GM12878 (cell line): ENCODE data around the gene STK10. TPM values are rescaled to one million over a fixed set of nuclear protein-coding genes. Genes with fewer than 3 reads are reported as not detected.

ENCODE experiments used
- E2F8 ChIP-seq: fragments of 450-650 bp; IDR thresholded peaks from 2 replicates; pipeline ENCODE4 v1.6.1; 2018; ENCODE audit warnings: mild to moderate bottlenecking, low read depth, moderate library complexity; ENCODE audit not compliant: partially characterized antibody
- ELK1 ChIP-seq: IDR thresholded peaks from 2 replicates; pipeline ENCODE4 v1.6.1; 2012; ENCODE audit warnings: low read depth, low read length, improper control_type of control experiment
- ETV6 ChIP-seq, 2 experiments: fragments of 450-650 bp in 1 of 2; IDR thresholded peaks in 1 of 2; conservative IDR thresholded peaks in 1 of 2; 2 replicates each; pipeline ENCODE4 v1.6.1; 2014; ENCODE audit warnings: antibody characterized with exemption in 1 of 2, borderline replicate concordance in 1 of 2, low read depth in 1 of 2, mild to moderate bottlenecking in 1 of 2, moderate library complexity in 1 of 2
- GABPA ChIP-seq: IDR thresholded peaks from 2 replicates; pipeline ENCODE4 v1.6.1; 2014; ENCODE audit warnings: antibody characterized with exemption, low read depth, mild to moderate bottlenecking, inconsistent platforms
- IKZF2 ChIP-seq, 2 experiments: fragments of 450-650 bp; IDR thresholded peaks; 2 replicates each; pipeline ENCODE4 v1.6.1; 2017; ENCODE audit warnings: mild to moderate bottlenecking in 2 of 2, moderate library complexity in 2 of 2
- LARP7 ChIP-seq: fragments of 450-650 bp; IDR thresholded peaks from 2 replicates; pipeline ENCODE4 v1.6.1; 2017; ENCODE audit warnings: mild to moderate bottlenecking
- MAX ChIP-seq: IDR thresholded peaks from 2 replicates; pipeline ENCODE4 v1.6.1; 2012; ENCODE audit warnings: low read depth, low read length, improper control_type of control experiment
- NBN ChIP-seq: fragments of 450-650 bp; IDR thresholded peaks from 2 replicates; pipeline ENCODE4 v1.6.1; 2016
- NKRF ChIP-seq: fragments of 450-650 bp; conservative IDR thresholded peaks from 2 replicates; pipeline ENCODE4 v1.6.1; 2017; ENCODE audit warnings: mild to moderate bottlenecking, moderate library complexity
- SMAD1 ChIP-seq: fragments of 450-650 bp; IDR thresholded peaks from 2 replicates; pipeline ENCODE4 v1.6.1; 2018; ENCODE audit warnings: mild to moderate bottlenecking, low read depth; ENCODE audit not compliant: partially characterized antibody
- SMARCA5 ChIP-seq: fragments of 450-650 bp; IDR thresholded peaks from 2 replicates; pipeline ENCODE4 v1.6.1; 2017; ENCODE audit warnings: mild to moderate bottlenecking
- SPI1 ChIP-seq: IDR thresholded peaks from 2 replicates; pipeline ENCODE4 v1.6.1; 2011; ENCODE audit warnings: low read depth, mild to moderate bottlenecking, low read length, moderate library complexity, borderline replicate concordance; ENCODE audit not compliant: insufficient read depth
- STAT3 ChIP-seq: IDR thresholded peaks from 2 replicates; pipeline ENCODE4 v1.6.1; 2011; ENCODE audit warnings: low read depth, low read length, improper control_type of control experiment
- TCF3 ChIP-seq: IDR thresholded peaks from 2 replicates; pipeline ENCODE4 v1.6.1; 2012; ENCODE audit warnings: low read depth, mild to moderate bottlenecking, low read length, borderline replicate concordance; ENCODE audit not compliant: insufficient read depth
- USF1 ChIP-seq: IDR thresholded peaks from 2 replicates; pipeline ENCODE4 v1.6.1; 2011; ENCODE audit warnings: borderline replicate concordance, low read depth, mild to moderate bottlenecking, moderate library complexity, mixed read lengths, low read length; ENCODE audit not compliant: insufficient read depth; ENCODE audit errors: extremely low read length
- ZNF207 ChIP-seq: fragments of 450-650 bp; IDR thresholded peaks from 2 replicates; pipeline ENCODE4 v1.6.1; 2014; ENCODE audit warnings: antibody characterized with exemption, mild to moderate bottlenecking, borderline replicate concordance
- ZZZ3 ChIP-seq: IDR thresholded peaks from 2 replicates; pipeline ENCODE4 v1.6.1; 2011; ENCODE audit warnings: low read depth; ENCODE audit not compliant: control insufficient read depth, insufficient read length
- polyA plus RNA-seq, 11 experiments: library from polyadenylated mRNA; depleted of rRNA in 4 of 11; unstranded in 6 of 11; stranded (reverse) in 5 of 11; fragments of >200 nt; fragmentation: Nextera tagmentation in 4 of 11; fragmentation: Illumina TruSeq in 1 of 11; extraction: Ambion mirVana in 4 of 11; extraction: Trizol in 1 of 11; gene quantifications; 1 replicate in 1 of 11; 2 replicates in 10 of 11; pipeline versions ENCODE4 v1.2.1 to v1.2.3, GENCODE V29; 2011 to 2016; ENCODE audit warnings: inconsistent platforms in 2 of 11, missing spikeins in 2 of 11, low read depth in 1 of 11
- total RNA-seq, 4 experiments: library from RNA; depleted of rRNA in 3 of 4; stranded (reverse); fragments of >200 nt in 3 of 4; fragmentation: Illumina TruSeq in 1 of 4; extraction: Trizol in 1 of 4; gene quantifications; 2 replicates each; pipeline versions ENCODE4 v1.2.1 to v1.2.3, GENCODE V29; 2013 to 2021

STK10 gene
- total and polyA plus RNA-seq, 10 of the 15 experiments (the other 5 are each of a cell fraction or from before 2014, with no cell fraction given) = 14.2 to 96.4 (median 50.6) TPM

- TF ChIP-seq SMAD1 (no peak), LARP7 (no peak), E2F8 (no peak), MAX (no peak), NKRF (peak; percentile 20; the same call in 1 of the 2 replicates), GABPA (no peak), SPI1 (peak; percentile 69; the same call in 1 of the 2 replicates), ZNF207 (no peak), USF1 (no peak), ETV6 (conservative IDR thresholded peaks at IDR 0.05 in 1 of 2, IDR thresholded peaks at IDR 0.05 in 1 of 2; ENCODE audit: borderline replicate concordance in 1 of 2, low read depth in 1 of 2) (peak in 1 of 2 experiments; percentile 66; a peak in 2 of 4 replicates), ELK1 (no peak), SMARCA5 (no peak), ZZZ3 (no peak), IKZF2 (IDR thresholded peaks at IDR 0.05) (peak; percentile 87 to 89), NBN (peak; percentile 52; the same call in 1 of the 2 replicates), TCF3 (no peak), STAT3 (no peak)
Observed at GRCh38 chr5:172150514-172151425, 37.3 kb downstream of the STK10 start (continued).
